Esophagus (tissue), 2 donors: Measurements from ENCODE around the gene SYNGR2. TPM values are rescaled to one million over a fixed set of nuclear protein-coding genes. Genes with fewer than 3 reads are reported as not detected.

Experiments
- H3K27ac ChIP-seq, 2 donors: one replicate each; pipeline ENCODE4 v1.5.1; 2013; ENCODE audit warnings: low read depth in 2 of 2, mild to moderate bottlenecking in 2 of 2, inconsistent platforms in 1 of 2, low read length in 1 of 2, moderate library complexity in 1 of 2
- H3K27me3 ChIP-seq, 2 donors: one replicate each; pipeline ENCODE4 v1.6.1; 2013; ENCODE audit warnings: low read length in 2 of 2, control low read depth in 1 of 2, mild to moderate bottlenecking in 1 of 2; ENCODE audit not compliant: insufficient read depth in 2 of 2, control insufficient read depth in 1 of 2
- H3K36me3 ChIP-seq, 2 donors: one replicate each; pipeline ENCODE4 v1.6.1; 2013; ENCODE audit warnings: low read length in 1 of 2; ENCODE audit not compliant: control insufficient read depth in 2 of 2, insufficient read depth in 2 of 2
- H3K4me1 ChIP-seq, 2 donors: one replicate each; pipeline ENCODE4 v1.6.1; 2013; ENCODE audit warnings: low read length in 1 of 2; ENCODE audit not compliant: control insufficient read depth in 2 of 2, insufficient read depth in 2 of 2
- H3K4me3 ChIP-seq, 2 donors: one replicate each; pipeline ENCODE4 v1.5.1; 2013; ENCODE audit warnings: low read length in 2 of 2, mild to moderate bottlenecking in 2 of 2, low read depth in 1 of 2, moderate library complexity in 1 of 2
- H3K9me3 ChIP-seq, 2 donors: one replicate each; pipeline ENCODE4 v1.6.1; 2013; ENCODE audit warnings: mild to moderate bottlenecking in 2 of 2, low read depth in 1 of 2, low read length in 1 of 2, moderate library complexity in 1 of 2; ENCODE audit not compliant: control insufficient read depth in 2 of 2, insufficient read depth in 1 of 2
- WGBS, 2 donors: extraction: QIAGEN DNeasy Blood & Tissue Kit; methylation state at CpG; one replicate each; pipeline ENCODE4 v1.1.7; 2013; 5-methylcytosine and 5-hydroxymethylcytosine counted together
- polyA plus RNA-seq, 2 donors: library from polyadenylated mRNA; stranded (reverse); fragments of 200-250 nt; gene quantifications; one replicate each; pipeline ENCODE4 v1.2.3, GENCODE V29; 2013
- donor health status: healthy with polysubstance abuse.
- donor health status: Bipolar disorder and iron deficiency.

The SYNGR2 gene
- polyA plus RNA-seq, 2 donors: 52.3 to 96.4 TPM

DNA sequence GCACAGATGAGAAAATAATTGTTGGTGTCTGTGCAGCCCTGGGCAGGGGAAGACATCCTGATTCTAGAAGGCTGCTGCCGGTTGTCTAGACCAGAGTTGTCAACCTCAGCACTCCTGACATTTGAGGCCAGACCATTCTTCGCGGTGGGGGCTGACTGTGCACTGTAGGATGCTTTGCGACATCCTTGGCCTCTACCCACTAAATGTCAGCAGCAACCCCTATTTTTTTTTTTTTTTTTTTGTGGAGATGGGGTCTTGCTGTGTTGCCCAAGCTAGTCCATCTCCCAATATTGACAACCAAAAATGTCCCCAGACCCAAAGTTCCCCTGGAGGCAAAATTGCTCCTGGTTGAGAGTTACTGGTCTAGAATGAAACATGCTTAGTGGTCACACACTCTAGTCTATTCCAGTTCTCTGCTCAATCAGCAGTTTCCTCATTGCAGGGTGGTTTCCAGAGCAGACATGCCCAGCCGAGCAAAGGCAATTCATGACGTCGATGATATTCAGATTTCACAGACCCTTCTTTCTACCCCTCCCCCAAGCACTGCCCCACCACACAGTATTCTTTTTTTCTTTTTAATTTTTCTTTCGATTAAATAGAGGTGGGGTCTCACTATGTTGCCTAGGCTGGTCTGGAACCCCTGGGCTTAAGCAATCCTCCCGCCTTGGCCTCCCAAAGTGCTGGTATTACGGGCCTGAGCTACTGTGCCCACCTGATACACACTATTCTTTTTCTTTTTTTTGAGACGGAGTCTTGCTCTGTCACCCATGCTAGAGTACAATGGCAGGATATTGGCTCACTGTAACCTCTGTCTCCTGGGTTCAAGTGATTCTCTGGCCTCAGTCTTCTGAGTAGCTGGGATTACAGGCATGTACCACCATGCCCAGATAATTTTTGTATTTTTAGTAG lies 13.2 kb upstream of the SYNGR2 start:
- H3K4me1 ChIP-seq: peaks cover 0 to 2% of the 10 kb centered on the region in 2 donors
- 72 to 84% methylated on average over 11 of the region's 11 CpGs for WGBS, 2 donors
- H3K27me3 ChIP-seq: no peaks in the 10 kb centered on the region
- H3K9me3 ChIP-seq: no peaks in the 10 kb centered on the region
- H3K4me3 ChIP-seq: no peak overlapping the region
- H3K36me3 ChIP-seq: no peaks in the 10 kb centered on the region
- H3K27ac ChIP-seq: peak overlapping the region in 1 of 2 donors; percentile 36

GRCh38 chr17:78159575-78160158 lies 8.7 kb upstream of the SYNGR2 start:
- no peaks in the 10 kb centered on the region for H3K36me3 ChIP-seq
- H3K4me3 ChIP-seq: no peak overlapping the region
- WGBS, 2 donors: 47 to 58% methylated on average over 10 of the region's 10 CpGs
- H3K4me1 ChIP-seq: peaks cover 0 to 6% of the 10 kb centered on the region in 2 donors
- H3K9me3 ChIP-seq: no peaks in the 10 kb centered on the region
- H3K27ac ChIP-seq: peak overlapping the region; percentile 45 to 72
- H3K27me3 ChIP-seq: no peaks in the 10 kb centered on the region

- 59 to 69% methylated on average over 21 to 22 of the region's 22 CpGs for WGBS, 2 donors
- Histone ChIP-seq H3K27ac (no peak overlapping the region), H3K27me3 (no peaks in the 10 kb centered on the region), H3K36me3 (no peaks in the 10 kb centered on the region), H3K4me3 (no peak overlapping the region), H3K4me1 (peaks cover under 1 to 10% of the 10 kb centered on the region in 2 donors), H3K9me3 (no peaks in the 10 kb centered on the region)
Measured at GRCh38 chr17:78163881-78164747, 4.3 kb upstream of the SYNGR2 start.

- H3K4me1 ChIP-seq: peaks cover 6 to 18% of the 10 kb centered on the region in 2 donors
- no peaks in the 10 kb centered on the region for H3K36me3 ChIP-seq
- WGBS, 2 donors: 90 to 93% methylated on average over 15 to 16 of the region's 16 CpGs
- no peaks in the 10 kb centered on the region for H3K9me3 ChIP-seq
- H3K27me3 ChIP-seq: no peaks in the 10 kb centered on the region
- H3K27ac ChIP-seq: no peak overlapping the region
- no peak overlapping the region for H3K4me3 ChIP-seq
Measured at GRCh38 chr17:78164748-78165607, 3.4 kb upstream of the SYNGR2 start.

DNA sequence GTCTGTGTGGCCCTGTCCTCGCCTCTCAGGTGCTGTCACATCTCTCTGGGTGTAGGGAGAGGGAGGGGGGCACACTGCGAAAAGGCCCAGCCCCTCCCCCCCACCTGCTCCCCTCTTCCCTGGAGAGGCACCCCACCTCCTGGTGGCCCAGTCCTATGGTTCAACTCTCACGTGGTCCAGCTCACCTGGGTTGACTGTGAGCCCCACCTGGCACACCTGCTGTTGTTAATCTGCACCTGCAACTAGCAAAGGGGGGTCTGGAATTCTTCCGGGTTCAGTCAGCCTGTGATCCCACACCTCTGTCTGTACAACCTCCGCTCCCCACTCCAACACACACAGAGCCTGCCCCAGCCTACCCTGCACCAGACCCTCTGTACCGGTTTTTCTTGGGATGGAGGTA lies 2.0 kb upstream of the SYNGR2 start:
- no peaks in the 10 kb centered on the region for H3K27me3 ChIP-seq
- no peak overlapping the region for H3K4me3 ChIP-seq
- H3K27ac ChIP-seq: no peak overlapping the region
- peaks cover 6 to 18% of the 10 kb centered on the region in 2 donors for H3K4me1 ChIP-seq
- H3K36me3 ChIP-seq: peaks cover 0 to 9% of the 10 kb centered on the region in 2 donors
- 57 to 65% methylated on average over 6 of the region's 6 CpGs for WGBS, 2 donors
- H3K9me3 ChIP-seq: no peaks in the 10 kb centered on the region

DNA sequence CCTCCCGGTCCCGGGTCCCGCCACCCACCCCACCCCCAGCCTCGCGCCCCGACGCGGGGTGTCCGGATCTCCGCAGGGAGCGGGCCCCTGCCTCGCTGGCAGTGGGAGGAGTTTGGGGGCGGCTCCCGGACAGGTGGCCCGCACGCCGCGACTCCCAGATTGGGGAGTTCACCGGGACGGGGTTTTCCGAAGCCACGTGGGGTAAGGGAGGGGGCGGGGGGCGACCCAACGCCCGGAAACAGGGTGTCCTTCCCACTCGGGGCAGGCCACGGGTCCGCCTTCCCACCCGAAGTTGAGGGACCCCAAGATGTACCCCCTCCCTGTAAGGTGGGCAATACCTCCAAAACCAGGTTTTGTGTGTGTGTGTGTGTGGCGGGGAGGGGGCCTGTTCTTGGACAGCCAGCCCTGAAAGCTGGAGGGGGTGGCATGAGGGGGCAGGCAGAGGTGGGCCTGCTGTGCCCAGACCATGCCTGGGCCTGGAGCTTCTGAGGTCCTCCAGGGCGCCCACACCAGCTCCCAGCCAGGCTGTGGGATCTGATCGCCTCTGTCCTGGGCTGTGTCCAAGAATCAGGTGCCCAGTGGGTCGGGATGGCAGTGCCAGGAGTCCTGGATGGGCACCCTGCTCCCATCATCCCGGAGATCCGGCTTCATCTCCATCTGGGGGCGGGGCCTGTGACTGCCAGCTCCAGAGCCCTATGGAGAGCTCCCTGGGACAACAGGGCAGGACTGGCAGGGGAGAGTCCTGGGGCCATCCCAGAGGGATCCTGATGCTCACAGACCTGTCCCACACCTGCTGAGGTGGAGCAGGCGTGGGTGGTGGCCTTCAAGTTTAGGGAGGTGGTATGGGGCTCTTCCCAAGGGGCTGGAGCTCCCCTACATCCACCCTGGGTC lies 767 bp downstream of the SYNGR2 start:
- peak overlapping the region; percentile 85 for H3K4me3 ChIP-seq
- peak overlapping the region; percentile 88 to 91 for H3K27ac ChIP-seq
- H3K9me3 ChIP-seq: no peaks in the 10 kb centered on the region
- 4 to 6% methylated on average over 34 to 38 of the region's 38 CpGs for WGBS, 2 donors
- no peaks in the 10 kb centered on the region for H3K27me3 ChIP-seq
- peaks cover 0 to 21% of the 10 kb centered on the region in 2 donors for H3K36me3 ChIP-seq
- H3K4me1 ChIP-seq: peaks cover 6 to 36% of the 10 kb centered on the region in 2 donors

- Histone ChIP-seq H3K4me3 (no peak overlapping the region), H3K27ac (peak overlapping the region in 1 of 2 donors; percentile 26), H3K27me3 (no peaks in the 10 kb centered on the region), H3K9me3 (no peaks in the 10 kb centered on the region), H3K36me3 (peaks cover 0 to 21% of the 10 kb centered on the region in 2 donors), H3K4me1 (peaks cover 10 to 53% of the 10 kb centered on the region in 2 donors)
- 80 to 83% methylated on average over 31 of the region's 31 CpGs for WGBS, 2 donors
Measured at GRCh38 chr17:78170692-78171590, 2.6 kb downstream of the SYNGR2 start.
